IMR-90 (cell line): ENCODE results near the gene BLMH.

Experiments used
- BHLHE40 ChIP-seq: fragments of 150-350 bp; IDR thresholded peaks from 2 replicates; pipeline ENCODE4 v1.6.1; 2016; ENCODE audit warnings: mild to moderate bottlenecking, low read depth, low read length
- CHD1 ChIP-seq: IDR thresholded peaks from 2 replicates; pipeline ENCODE4 v1.6.1; 2012; ENCODE audit warnings: low read depth, low read length, improper control_type of control experiment
- CTCF ChIP-seq: conservative IDR thresholded peaks from 2 replicates; pipeline ENCODE4 v1.5.1; 2012; ENCODE audit warnings: mild to moderate bottlenecking, low read depth, low read length, improper control_type of control experiment
- ELK1 ChIP-seq: fragments of 150-350 bp; IDR thresholded peaks from 2 replicates; pipeline ENCODE4 v1.6.1; 2016; ENCODE audit warnings: low read depth, mild to moderate bottlenecking, low read length, moderate library complexity, borderline replicate concordance
- FOS ChIP-seq: fragments of 150-350 bp; IDR thresholded peaks from 2 replicates; pipeline ENCODE4 v1.6.1; 2016; ENCODE audit warnings: low read depth, low read length
- MAZ ChIP-seq: IDR thresholded peaks from 2 replicates; pipeline ENCODE4 v1.6.1; 2012; ENCODE audit warnings: low read depth, mild to moderate bottlenecking, low read length, improper control_type of control experiment, moderate library complexity, borderline replicate concordance
- MXI1 ChIP-seq: IDR thresholded peaks from 2 replicates; pipeline ENCODE4 v1.6.1; 2012; ENCODE audit warnings: low read depth, mild to moderate bottlenecking, low read length, moderate library complexity, borderline replicate concordance
- POLR2A ChIP-seq: IDR thresholded peaks from 2 replicates; pipeline ENCODE4 v1.6.1; 2012; ENCODE audit warnings: mild to moderate bottlenecking, low read depth, low read length
- RAD21 ChIP-seq: IDR thresholded peaks from 2 replicates; pipeline ENCODE4 v1.6.1; 2012; ENCODE audit warnings: low read length, improper control_type of control experiment
- USF2 ChIP-seq: fragments of 150-350 bp; IDR thresholded peaks from 2 replicates; pipeline ENCODE4 v1.6.1; 2017; ENCODE audit warnings: mild to moderate bottlenecking, antibody characterized with exemption, low read length, low read depth

- TF ChIP-seq CTCF (no peak), BHLHE40 (no peak), RAD21 (no peak), POLR2A (no peak), MAZ (no peak), MXI1 (no peak), USF2 (no peak), ELK1 (no peak), CHD1 (no peak), FOS (no peak)
These were observed 66.6 kb downstream of the BLMH start for GRCh38 chr17:30225112-30225511.
